GM12878 (cell line): ENCODE measurements around the gene HTR7. TPM values are rescaled to one million over a fixed set of nuclear protein-coding genes. Genes with fewer than 3 reads are reported as not detected.

Experiments used
- ATAC-seq: fragments of 200-7000 bp; cut with Tn5 transposase; 3 replicates; pipeline ENCODE4 v1.9.1; 2020; ENCODE audit warnings: mild to moderate bottlenecking, moderate library complexity
- BruUV-seq: library from RNA; stranded (reverse); fragments of 400-500 nt; replicated peaks from 2 replicates; lab custom pipeline; 2021; lab: Mats Ljungman, UMichigan
- CTCF ChIA-PET: fragments of 300-600 bp; sonication (Branson Sonifier 250); formaldehyde crosslinking; extraction: SDS; loops from one replicate; lab custom pipeline; 2021; ENCODE audit warnings: inconsistent platforms; lab: Yijun Ruan, JAX
- POLR2A ChIA-PET: fragments of 350-600 bp; formaldehyde crosslinking; extraction: SDS; loops from one replicate; lab custom pipeline; 2021; ENCODE audit warnings: inconsistent platforms; lab: Charles Lee
- RAD21 ChIA-PET: fragments of 300-600 bp; sonication (Branson Sonifier 250); formaldehyde crosslinking; loops from one replicate; lab custom pipeline; 2023; ENCODE audit warnings: antibody characterized with exemption; ENCODE audit not compliant: unreplicated experiment; lab: Charles Lee
- SMC1A ChIA-PET: fragments of 300-600 bp; sonication (Branson Sonifier 250); formaldehyde crosslinking; loops from one replicate; lab custom pipeline; 2023; ENCODE audit not compliant: unreplicated experiment, uncharacterized antibody; lab: Charles Lee
- DNase-seq: peaks from one replicate; pipeline ENCODE4 v3.0.0-alpha.2; 2011; ENCODE audit warnings: low read depth, low spot score
- FAIRE-seq: peaks from 3 replicates; lab custom pipeline; 2011; peaks lifted over from hg19 to GRCh38; lab: Jason Lieb, UNC
- H2AFZ ChIP-seq: 2 replicates; pipeline ENCODE4 v1.6.0; 2011; ENCODE audit warnings: low read depth, low read length, control low read depth; ENCODE audit not compliant: control insufficient read depth
- H3K27ac ChIP-seq: 2 replicates; pipeline ENCODE4 v1.5.1; 2011; ENCODE audit warnings: control low read depth; ENCODE audit not compliant: control insufficient read depth, insufficient read depth
- H3K27me3 ChIP-seq, 2 experiments: replicated peaks in 1 of 2; 2 replicates each; pipeline versions ENCODE4 v1.6.0 to v1.6.1; 2011; ENCODE audit warnings: low read length in 1 of 2; ENCODE audit not compliant: control insufficient read depth in 2 of 2, insufficient read depth in 2 of 2
- H3K36me3 ChIP-seq, 2 experiments: 2 replicates each; pipeline ENCODE4 v1.5.1; 2011; ENCODE audit warnings: low read length in 1 of 2; ENCODE audit not compliant: control insufficient read depth in 2 of 2, insufficient read depth in 2 of 2
- H3K4me1 ChIP-seq: 2 replicates; pipeline ENCODE4 v1.6.1; 2011; ENCODE audit warnings: mild to moderate bottlenecking, low read length, moderate library complexity, mixed read lengths; ENCODE audit not compliant: control insufficient read depth, insufficient read depth
- H3K4me2 ChIP-seq: 2 replicates; pipeline ENCODE4 v1.6.0; 2011; ENCODE audit warnings: control low read depth; ENCODE audit not compliant: control insufficient read depth, insufficient read depth
- H3K4me3 ChIP-seq: fragments of 200-600 bp; sonication (generic); 2 replicates; pipeline ENCODE4 v1.5.1; 2016
- H3K79me2 ChIP-seq: 2 replicates; pipeline ENCODE4 v1.6.0; 2011; ENCODE audit warnings: low read length; ENCODE audit not compliant: control insufficient read depth, insufficient read depth
- H3K9ac ChIP-seq: 2 replicates; pipeline ENCODE4 v1.8.0; 2011; ENCODE audit warnings: low read length, control low read depth, mixed read lengths; ENCODE audit not compliant: control insufficient read depth, insufficient read depth
- H3K9me3 ChIP-seq: replicated peaks from 3 replicates; pipeline ENCODE4 v1.5.1; 2011; ENCODE audit warnings: mild to moderate bottlenecking, low read length; ENCODE audit not compliant: control insufficient read depth, insufficient read depth
- H4K20me1 ChIP-seq: 2 replicates; pipeline ENCODE4 v1.6.0; 2011; ENCODE audit not compliant: control insufficient read depth, insufficient read depth
- ASH2L ChIP-seq: fragments of 300-600, 200-600 bp; sonication (generic); IDR thresholded peaks from 2 replicates; pipeline ENCODE4 v1.6.1; 2017; ENCODE audit warnings: low read depth, mild to moderate bottlenecking, borderline replicate concordance
- BCL11A ChIP-seq: IDR thresholded peaks from 2 replicates; pipeline ENCODE4 v1.6.1; 2011; ENCODE audit warnings: low read depth, low read length
- CBX3 ChIP-seq: fragments of 200-600 bp; sonication (generic); IDR thresholded peaks from 2 replicates; pipeline ENCODE4 v1.6.1; 2016; ENCODE audit warnings: low read depth, borderline replicate concordance
- CHD4 ChIP-seq: fragments of 200-600 bp; sonication (generic); IDR thresholded peaks from 2 replicates; pipeline ENCODE4 v1.6.1; 2016; ENCODE audit warnings: mild to moderate bottlenecking
- CREB1 ChIP-seq: IDR thresholded peaks from 2 replicates; pipeline ENCODE4 v1.6.1; 2012; ENCODE audit warnings: low read depth, mild to moderate bottlenecking, inconsistent platforms
- ETV6 ChIP-seq, 2 experiments: fragments of 450-650 bp in 1 of 2; IDR thresholded peaks in 1 of 2; conservative IDR thresholded peaks in 1 of 2; 2 replicates each; pipeline ENCODE4 v1.6.1; 2014; ENCODE audit warnings: antibody characterized with exemption in 1 of 2, borderline replicate concordance in 1 of 2, low read depth in 1 of 2, mild to moderate bottlenecking in 1 of 2, moderate library complexity in 1 of 2
- FOXK2 ChIP-seq: fragments of 450-650 bp; IDR thresholded peaks from 2 replicates; pipeline ENCODE4 v1.6.1; 2017; ENCODE audit warnings: mild to moderate bottlenecking, moderate library complexity
- IKZF2 ChIP-seq, 2 experiments: fragments of 450-650 bp; IDR thresholded peaks; 2 replicates each; pipeline ENCODE4 v1.6.1; 2017; ENCODE audit warnings: mild to moderate bottlenecking in 2 of 2, moderate library complexity in 2 of 2
- JUNB ChIP-seq: IDR thresholded peaks from 2 replicates; pipeline ENCODE4 v1.6.1; 2016; ENCODE audit warnings: antibody characterized with exemption, mild to moderate bottlenecking
- KAT2A ChIP-seq: conservative IDR thresholded peaks from 2 replicates; pipeline ENCODE4 v1.6.1; 2011; ENCODE audit warnings: low read depth, low read length; ENCODE audit not compliant: control insufficient read depth
- PAX5 ChIP-seq: IDR thresholded peaks from 2 replicates; pipeline ENCODE4 v1.6.1; 2011; ENCODE audit warnings: low read depth, low read length, borderline replicate concordance
- STAT1 ChIP-seq: fragments of 450-650 bp; conservative IDR thresholded peaks from 2 replicates; pipeline ENCODE4 v1.6.1; 2014; ENCODE audit warnings: antibody characterized with exemption, mild to moderate bottlenecking
- SUZ12 ChIP-seq: fragments of 200-600 bp; sonication (generic); IDR thresholded peaks from one replicate; pipeline ENCODE4 v1.6.1; 2018; ENCODE audit warnings: antibody characterized with exemption, mild to moderate bottlenecking; ENCODE audit not compliant: unreplicated experiment
- TAF1 ChIP-seq: IDR thresholded peaks from 2 replicates; pipeline ENCODE4 v1.6.1; 2011; ENCODE audit warnings: mild to moderate bottlenecking, low read depth, low read length, borderline replicate concordance
- TBL1XR1 ChIP-seq: IDR thresholded peaks from 2 replicates; pipeline ENCODE4 v1.6.1; 2012; ENCODE audit warnings: low read depth, low read length, improper control_type of control experiment
- TCF12 ChIP-seq: IDR thresholded peaks from 2 replicates; pipeline ENCODE4 v1.6.1; 2011; ENCODE audit warnings: low read depth, mild to moderate bottlenecking, low read length
- WGBS: methylation state at CpG from one replicate; pipeline ENCODE4 v1.1.6; 2016; ENCODE audit warnings: low lambda C conversion rate; ENCODE audit not compliant: insufficient replicate concordance, insufficient coverage; ENCODE audit errors: missing lambda C conversion rate; 5-methylcytosine and 5-hydroxymethylcytosine counted together
- in situ Hi-C: fragments of 300-500 bp; cut with MboI; formaldehyde crosslinking; loops from 9 replicates; pipeline ENCODE4 v1.14.3; 2018; ENCODE audit warnings: mixed read lengths
- intact Hi-C: fragments of 100-400 bp; cut with micrococcal nuclease; formaldehyde crosslinking; loops from one replicate; pipeline ENCODE4 v1.14.2; 2022; ENCODE audit not compliant: unreplicated experiment
- polyA plus RNA-seq, 11 experiments: library from polyadenylated mRNA; depleted of rRNA in 4 of 11; unstranded in 6 of 11; stranded (reverse) in 5 of 11; fragments of >200 nt; fragmentation: Nextera tagmentation in 4 of 11; fragmentation: Illumina TruSeq in 1 of 11; extraction: Ambion mirVana in 4 of 11; extraction: Trizol in 1 of 11; gene quantifications; 1 replicate in 1 of 11; 2 replicates in 10 of 11; pipeline versions ENCODE4 v1.2.1 to v1.2.3, GENCODE V29; 2011 to 2016; ENCODE audit warnings: inconsistent platforms in 2 of 11, missing spikeins in 2 of 11, low read depth in 1 of 11
- total RNA-seq, 4 experiments: library from RNA; depleted of rRNA in 3 of 4; stranded (reverse); fragments of >200 nt in 3 of 4; fragmentation: Illumina TruSeq in 1 of 4; extraction: Trizol in 1 of 4; gene quantifications; 2 replicates each; pipeline versions ENCODE4 v1.2.1 to v1.2.3, GENCODE V29; 2013 to 2021
- TF ChIP-seq, protein P1 (sequence below): IDR thresholded peaks from 2 replicates; pipeline ENCODE4 v1.6.1; 2012; ENCODE audit warnings: low read depth, low read length, improper control_type of control experiment

HTR7 gene
- total and polyA plus RNA-seq, 10 of the 15 experiments (the other 5 are each of a cell fraction or from before 2014, with no cell fraction given): 0.01 to 1.3 (median 0.06) TPM; not detected in 4

DNA sequence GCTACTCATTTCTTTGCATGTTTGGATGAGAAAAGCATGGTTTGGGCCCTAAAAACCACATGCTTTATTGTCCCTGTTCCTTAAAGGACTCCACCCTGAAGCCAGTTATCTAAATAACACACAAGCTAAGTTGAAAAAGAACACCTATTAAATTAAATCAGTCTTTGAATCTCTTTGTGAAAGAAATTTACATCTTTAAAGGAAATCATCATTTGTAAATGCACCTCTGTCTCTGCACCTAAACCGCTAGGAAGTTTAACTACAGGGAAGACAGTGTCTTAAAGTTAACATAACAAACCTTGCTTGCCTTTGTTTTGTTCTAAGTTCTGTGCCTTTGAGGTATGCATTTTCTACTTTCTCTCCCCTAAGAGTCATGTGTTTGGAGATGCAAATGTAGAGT is 52.6 kb downstream of the HTR7 start:
- Histone ChIP-seq H2AFZ (no peak overlapping the region), H3K9ac (no peak overlapping the region), H3K27me3 (no peaks in the 10 kb centered on the region), H3K27ac (no peak overlapping the region), H3K4me3 (no peak overlapping the region), H3K4me2 (no peak overlapping the region), H3K36me3 (no peaks in the 10 kb centered on the region), H3K9me3 (no peaks in the 10 kb centered on the region; the same call in 2 of the 3 replicates), H3K4me1 (no peaks in the 10 kb centered on the region), H3K79me2 (no peaks in the 10 kb centered on the region), H4K20me1 (no peaks in the 10 kb centered on the region)
- in situ Hi-C loops: no loop called here
- no TSS peak for BruUV-seq
- TF ChIP-seq CBX3: no peak
- no peak for TF ChIP-seq SUZ12
- TF ChIP-seq FOXK2: no peak
- no peak for TF ChIP-seq JUNB
- SMC1A ChIA-PET: no interaction called here
- RAD21 ChIA-PET: no interaction called here
- POLR2A ChIA-PET: no interaction called here
- FAIRE-seq: no peak
- DNase-seq: no peak
- WGBS: 48% methylated on average over 1 of the region's 1 CpG
- CTCF ChIA-PET: interaction anchor here (1.6 kb wide), 1 partner anchor 17 kb away, joined by 5 read pairs; no protein-coding TSS in a partner anchor
- no peak for ATAC-seq
- intact Hi-C loops: no loop called here

DNA sequence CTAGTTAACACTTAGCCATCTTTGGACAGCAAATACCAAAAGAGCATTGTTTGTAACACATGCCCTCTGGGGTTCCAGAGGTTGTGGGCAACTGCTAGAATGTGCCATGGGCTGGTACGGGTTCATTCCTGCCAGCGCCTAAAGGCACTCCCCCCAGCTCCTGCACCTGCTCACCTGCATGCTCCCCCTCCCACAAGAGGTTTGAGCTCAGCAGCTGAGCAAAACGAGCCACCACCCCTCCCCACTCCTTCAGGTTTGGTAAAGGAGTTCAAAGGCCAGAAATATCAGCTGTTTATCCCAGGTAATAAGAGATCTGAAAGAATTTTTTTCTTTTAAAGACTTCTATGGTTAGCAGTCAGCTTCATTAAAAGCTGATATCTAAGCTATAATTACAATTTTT is 53.5 kb downstream of the HTR7 start:
- Histone ChIP-seq H3K27ac (no peak overlapping the region), H4K20me1 (no peaks in the 10 kb centered on the region), H3K9me3 (no peaks in the 10 kb centered on the region; the same call in 2 of the 3 replicates), H3K9ac (no peak overlapping the region), H3K4me1 (no peaks in the 10 kb centered on the region), H3K4me3 (no peak overlapping the region), H3K27me3 (no peaks in the 10 kb centered on the region), H3K36me3 (no peaks in the 10 kb centered on the region), H2AFZ (no peak overlapping the region), H3K79me2 (no peaks in the 10 kb centered on the region), H3K4me2 (no peak overlapping the region)
- ChIA-PET RAD21 (no interaction called here), SMC1A (interaction anchor here (0.5 kb wide), 1 partner anchor 10 kb away, joined by 3 read pairs; no protein-coding TSS in a partner anchor), POLR2A (no interaction called here), CTCF (interaction anchor here (0.7 to 1.6 kb wide), 2 partner anchors 16 to 37 kb away, joined by 3 to 5 read pairs; no protein-coding TSS in a partner anchor)
- intact Hi-C loops (no loop called here), in situ Hi-C loops (no loop called here)
- DNase-seq: no peak
- no TSS peak for BruUV-seq
- WGBS: 39% methylated on average over 3 of the region's 3 CpGs
- no peak for ATAC-seq
- FAIRE-seq: no peak
- no peak for TF ChIP-seq KAT2A
- TF ChIP-seq ASH2L: no peak
- TF ChIP-seq TBL1XR1: no peak
- TF ChIP-seq STAT1: no peak
- no peak for TF ChIP-seq IKZF2 (IDR thresholded peaks at IDR 0.05)
- TF ChIP-seq CREB1: no peak
- no peak for TF ChIP-seq ETV6 (conservative IDR thresholded peaks at IDR 0.05 in 1 of 2, IDR thresholded peaks at IDR 0.05 in 1 of 2; ENCODE audit: borderline replicate concordance in 1 of 2, low read depth in 1 of 2)
- TF ChIP-seq BCL11A: no peak
- TF ChIP-seq CHD4: no peak
- no peak for TF ChIP-seq PAX5
- no peak for TF ChIP-seq TCF12
- TF ChIP-seq, protein P1, sequence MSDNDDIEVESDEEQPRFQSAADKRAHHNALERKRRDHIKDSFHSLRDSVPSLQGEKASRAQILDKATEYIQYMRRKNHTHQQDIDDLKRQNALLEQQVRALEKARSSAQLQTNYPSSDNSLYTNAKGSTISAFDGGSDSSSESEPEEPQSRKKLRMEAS: no peak
- no peak for TF ChIP-seq TAF1
